Kidney epithelial cell (primary cell): ENCODE data around the gene DTNA. TPM values are rescaled to one million over a fixed set of nuclear protein-coding genes. Genes with fewer than 3 reads are reported as not detected.

ENCODE experiments used
- DNase-seq: peaks from one replicate; pipeline ENCODE4 v3.0.0-alpha.2; 2010; ENCODE audit warnings: low read depth
- H3K27me3 ChIP-seq: 2 replicates; pipeline ENCODE4 v1.6.0; 2011; ENCODE audit warnings: low read length; ENCODE audit not compliant: control insufficient read depth, insufficient read depth
- H3K36me3 ChIP-seq: 2 replicates; pipeline ENCODE4 v1.5.1; 2011; ENCODE audit warnings: low read length; ENCODE audit not compliant: control insufficient read depth, insufficient read depth
- H3K4me3 ChIP-seq: 2 replicates; pipeline ENCODE4 v1.5.1; 2011; ENCODE audit warnings: low read depth, mild to moderate bottlenecking, control low read depth, low read length
- CTCF ChIP-seq: IDR thresholded peaks from 2 replicates; pipeline ENCODE4 v1.5.1; 2011; ENCODE audit warnings: mild to moderate bottlenecking, moderate library complexity, low read length, control low read depth, inconsistent platforms; ENCODE audit not compliant: insufficient read depth, poor library complexity, severe bottlenecking
- total RNA-seq: library from RNA; depleted of rRNA; stranded (reverse); fragments of >200 nt; gene quantifications from 2 replicates; pipeline ENCODE4 v1.2.3, GENCODE V29; 2015

Gene DTNA
- total RNA-seq, 1 donor from 2014 or later: 19.3 TPM

GRCh38 chr18:34775461-34775860 is 65.4 kb downstream of the DTNA start:
- no peaks in the 10 kb centered on the region for H3K27me3 ChIP-seq
- no peaks in the 10 kb centered on the region for H3K36me3 ChIP-seq
- no peak for TF ChIP-seq CTCF
- H3K4me3 ChIP-seq: no peak overlapping the region
- DNase-seq: no peak

- Histone ChIP-seq H3K27me3 (no peaks in the 10 kb centered on the region), H3K36me3 (no peaks in the 10 kb centered on the region), H3K4me3 (no peak overlapping the region)
- no peak for DNase-seq
- no peak for TF ChIP-seq CTCF
Measured at GRCh38 chr18:34779112-34779511, 69.0 kb downstream of the DTNA start.

- no peak for TF ChIP-seq CTCF
- no peak for DNase-seq
- no peak overlapping the region for H3K4me3 ChIP-seq
- H3K27me3 ChIP-seq: no peaks in the 10 kb centered on the region
- H3K36me3 ChIP-seq: no peaks in the 10 kb centered on the region
Measured at GRCh38 chr18:34780856-34781255, 70.8 kb downstream of the DTNA start.

GRCh38 chr18:34783501-34783900 is 73.4 kb downstream of the DTNA start:
- no peak for TF ChIP-seq CTCF
- H3K4me3 ChIP-seq: no peak overlapping the region
- H3K27me3 ChIP-seq: no peaks in the 10 kb centered on the region
- no peak for DNase-seq
- no peaks in the 10 kb centered on the region for H3K36me3 ChIP-seq

- Histone ChIP-seq H3K4me3 (no peak overlapping the region), H3K27me3 (no peaks in the 10 kb centered on the region), H3K36me3 (no peaks in the 10 kb centered on the region)
- DNase-seq: no peak
- no peak for TF ChIP-seq CTCF
Measured at GRCh38 chr18:34786162-34786741, 76.2 kb downstream of the DTNA start.

GRCh38 chr18:34787931-34788532 is 77.9 kb downstream of the DTNA start:
- TF ChIP-seq CTCF: peak; percentile 54
- DNase-seq: no peak
- Histone ChIP-seq H3K4me3 (no peak overlapping the region), H3K27me3 (no peaks in the 10 kb centered on the region), H3K36me3 (no peaks in the 10 kb centered on the region)
